ENCODE results near the gene DUSP28. TPM values are rescaled to one million over a fixed set of nuclear protein-coding genes. Genes with fewer than 3 reads are reported as not detected.

The DUSP28 gene
- total RNA-seq, 1 experiment from 2014 or later: 10.7 TPM

DNA sequence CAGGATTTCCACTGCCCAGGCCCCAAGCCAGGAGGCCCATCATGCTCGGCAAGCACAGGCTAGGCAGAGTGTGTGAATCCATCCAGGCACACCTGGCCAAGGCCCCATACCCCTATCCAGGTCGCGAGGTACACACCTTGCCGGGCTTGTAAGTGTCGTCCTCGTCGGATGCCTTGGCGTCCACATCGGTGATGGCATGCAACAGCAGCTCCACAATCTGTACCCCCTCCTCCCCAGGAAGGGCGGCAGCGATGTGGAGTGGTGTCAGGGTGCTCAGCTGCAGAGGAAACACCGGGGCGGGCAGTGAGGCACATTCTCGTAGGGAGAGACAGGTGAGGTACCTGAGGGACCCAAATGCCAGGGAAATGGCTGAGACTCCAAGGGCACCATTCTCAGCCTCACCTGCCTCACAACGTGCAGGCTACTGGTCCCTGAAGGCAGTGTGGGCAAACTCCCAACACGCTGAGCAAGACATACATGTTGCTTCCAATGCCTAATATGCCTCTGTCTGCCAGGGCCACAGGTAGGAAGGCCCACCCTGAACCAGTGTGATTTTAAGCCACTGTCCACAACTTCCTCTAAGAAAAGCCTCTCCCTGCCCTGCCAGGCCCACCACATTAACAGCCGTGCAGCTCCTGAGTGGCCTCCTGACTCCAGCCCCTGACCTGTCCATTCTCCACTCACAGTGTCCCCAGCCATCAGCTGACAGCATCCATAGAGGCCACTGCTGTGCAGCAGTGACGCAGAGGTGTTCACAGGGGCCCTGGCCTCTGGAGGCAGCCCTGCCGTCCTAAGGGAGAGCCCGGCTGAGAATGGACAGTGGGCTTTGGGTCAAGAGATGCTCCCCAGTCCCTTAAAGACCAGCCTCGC lies 47.3 kb upstream of the DUSP28 start:
- in situ Hi-C loops (cut with HindIII; ENCODE audit: low pct_unique_long_range_greater_than_20kb, low sequenced_read_pairs) (no loop called here), intact Hi-C loops (cut with micrococcal nuclease; ENCODE audit: unreplicated experiment) (loop anchor here (5.0 kb wide), 1 partner anchor 44 kb away; the partner anchor contains the start of gene ANKMY1)
- H3K4me3 ChIP-seq (ENCODE audit: low read depth in 2 of 2, low read length in 2 of 2): no peak overlapping the region
- H3K27ac ChIP-seq (ENCODE audit: low read length): no peak overlapping the region
- ChIA-PET POLR2A (no interaction called here), CTCF (interaction anchor here (1.3 kb wide), 1 partner anchor 17 kb away, joined by 3 read pairs; no protein-coding TSS in a partner anchor)
- H3K36me3 ChIP-seq (ENCODE audit: control insufficient read depth, insufficient read depth, low read length): no peaks in the 10 kb centered on the region
- H3K27me3 ChIP-seq (ENCODE audit: control insufficient read depth, insufficient read depth, low read length): no peaks in the 10 kb centered on the region
- DNase-seq (ENCODE audit: low read depth, low spot score) (no peak), ATAC-seq (no peak)
- TF ChIP-seq TCF7L2 (IDR thresholded peaks at IDR 0.05; ENCODE audit: low read depth, low read length) (no peak), SIN3A (IDR thresholded peaks at IDR 0.05; ENCODE audit: borderline replicate concordance, insufficient read depth, low read depth, low read length) (no peak), REST (IDR thresholded peaks at IDR 0.05; ENCODE audit: insufficient read depth in 1 of 2, low read depth in 2 of 2, low read length in 1 of 2) (no peak), POLR2AphosphoS5 (IDR thresholded peaks at IDR 0.05; ENCODE audit: low read depth, low read length) (no peak)
- TF ChIP-seq, protein P1, sequence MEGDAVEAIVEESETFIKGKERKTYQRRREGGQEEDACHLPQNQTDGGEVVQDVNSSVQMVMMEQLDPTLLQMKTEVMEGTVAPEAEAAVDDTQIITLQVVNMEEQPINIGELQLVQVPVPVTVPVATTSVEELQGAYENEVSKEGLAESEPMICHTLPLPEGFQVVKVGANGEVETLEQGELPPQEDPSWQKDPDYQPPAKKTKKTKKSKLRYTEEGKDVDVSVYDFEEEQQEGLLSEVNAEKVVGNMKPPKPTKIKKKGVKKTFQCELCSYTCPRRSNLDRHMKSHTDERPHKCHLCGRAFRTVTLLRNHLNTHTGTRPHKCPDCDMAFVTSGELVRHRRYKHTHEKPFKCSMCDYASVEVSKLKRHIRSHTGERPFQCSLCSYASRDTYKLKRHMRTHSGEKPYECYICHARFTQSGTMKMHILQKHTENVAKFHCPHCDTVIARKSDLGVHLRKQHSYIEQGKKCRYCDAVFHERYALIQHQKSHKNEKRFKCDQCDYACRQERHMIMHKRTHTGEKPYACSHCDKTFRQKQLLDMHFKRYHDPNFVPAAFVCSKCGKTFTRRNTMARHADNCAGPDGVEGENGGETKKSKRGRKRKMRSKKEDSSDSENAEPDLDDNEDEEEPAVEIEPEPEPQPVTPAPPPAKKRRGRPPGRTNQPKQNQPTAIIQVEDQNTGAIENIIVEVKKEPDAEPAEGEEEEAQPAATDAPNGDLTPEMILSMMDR (IDR thresholded peaks at IDR 0.05): no peak
- H3K9me3 ChIP-seq (ENCODE audit: control insufficient read depth, insufficient read depth, low read depth, low read length): no peaks in the 10 kb centered on the region
- BruUV-seq (replicated peaks): no TSS peak
- no peaks in the 10 kb centered on the region for H3K4me1 ChIP-seq (ENCODE audit: control insufficient read depth, insufficient read depth, low read length)

DNA sequence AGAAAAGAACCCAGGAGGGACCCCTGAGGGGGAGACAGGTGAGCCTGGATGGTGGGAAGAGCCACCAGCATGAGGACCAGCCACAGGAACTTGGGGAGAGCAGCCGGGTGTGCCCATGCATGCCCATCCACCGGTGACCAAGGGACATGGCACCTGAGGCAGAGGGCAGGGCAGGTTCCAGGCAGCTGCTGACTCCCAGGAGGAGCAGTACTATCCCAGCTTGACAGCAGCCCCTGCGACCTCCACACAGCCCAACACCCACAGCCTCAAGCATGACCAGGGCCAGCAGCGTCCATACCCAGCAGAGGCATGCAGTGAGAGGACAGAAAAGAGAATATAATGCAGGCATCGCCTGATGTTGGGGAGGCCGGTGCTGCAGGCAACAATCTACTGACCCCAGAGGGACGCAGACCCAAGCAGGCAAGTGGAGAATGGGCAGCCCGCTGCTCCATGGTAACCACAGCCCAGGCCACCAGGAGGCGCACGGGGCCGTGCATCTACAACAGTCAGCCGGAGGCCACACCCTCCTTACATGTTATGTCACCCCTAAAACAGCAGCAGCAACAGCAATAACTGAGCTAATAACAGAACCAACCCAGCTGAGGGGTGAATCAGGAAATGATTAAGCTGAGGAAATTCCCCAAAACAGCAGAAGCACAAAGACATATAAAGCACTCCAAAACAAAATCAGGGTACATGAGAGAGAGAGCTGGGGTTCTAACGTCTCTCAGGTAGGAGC lies 46.4 kb upstream of the DUSP28 start:
- H3K4me3 ChIP-seq (ENCODE audit: low read depth in 2 of 2, low read length in 2 of 2): no peak overlapping the region
- CTCF ChIA-PET: interaction anchor here (0.7 to 1.3 kb wide), 5 partner anchors 18 to 327 kb away, joined by 3 to 8 read pairs (median 3); no protein-coding TSS in a partner anchor
- H3K27ac ChIP-seq (ENCODE audit: low read length): no peak overlapping the region
- no TSS peak for BruUV-seq (replicated peaks)
- intact Hi-C loops (cut with micrococcal nuclease; ENCODE audit: unreplicated experiment): loop anchor here (5.0 kb wide), 1 partner anchor 44 kb away; the partner anchor contains the start of gene ANKMY1
- POLR2A ChIA-PET: interaction anchor here (0.6 kb wide), 1 partner anchor 409 kb away, joined by 6 read pairs; no protein-coding TSS in a partner anchor
- TF ChIP-seq POLR2AphosphoS5 (IDR thresholded peaks at IDR 0.05; ENCODE audit: low read depth, low read length): no peak
- TF ChIP-seq, protein P1 (IDR thresholded peaks at IDR 0.05): peak; percentile 95
- in situ Hi-C loops (cut with HindIII; ENCODE audit: low pct_unique_long_range_greater_than_20kb, low sequenced_read_pairs): no loop called here
- H3K27me3 ChIP-seq (ENCODE audit: control insufficient read depth, insufficient read depth, low read length): no peaks in the 10 kb centered on the region
- peak; percentile 35 for DNase-seq (ENCODE audit: low read depth, low spot score)
- no peaks in the 10 kb centered on the region for H3K9me3 ChIP-seq (ENCODE audit: control insufficient read depth, insufficient read depth, low read depth, low read length)
- peak; percentile 96 for ATAC-seq
- no peaks in the 10 kb centered on the region for H3K4me1 ChIP-seq (ENCODE audit: control insufficient read depth, insufficient read depth, low read length)
- H3K36me3 ChIP-seq (ENCODE audit: control insufficient read depth, insufficient read depth, low read length): no peaks in the 10 kb centered on the region

Measured in Panc1 (cell line).